Endothelial cell of umbilical vein (primary cell): ENCODE data around the gene ATIC. TPM values are rescaled to one million over a fixed set of nuclear protein-coding genes. Genes with fewer than 3 reads are reported as not detected.
A peak's percentile ranks its signal among the peaks of the same experiment; 100 is the strongest.

ENCODE experiments used
- BruUV-seq: library from RNA; stranded (reverse); fragments of 400-500 nt; replicated peaks from 2 replicates; lab custom pipeline; 2021; lab: Mats Ljungman, UMichigan
- CTCF ChIA-PET: fragments of 300-600, 350-600 bp; sonication (Branson Sonifier 250); formaldehyde crosslinking; loops from one replicate; lab custom pipeline; 2021; ENCODE audit warnings: antibody characterized with exemption, inconsistent platforms; lab: Charles Lee
- POLR2A ChIA-PET: fragments of 300-600, 350-600 bp; sonication (Branson Sonifier 250); formaldehyde crosslinking; loops from one replicate; lab custom pipeline; 2021; ENCODE audit warnings: antibody characterized with exemption, inconsistent platforms; lab: Charles Lee
- DNase-seq: peaks from one replicate; pipeline ENCODE4 v3.0.0-alpha.2; 2011; ENCODE audit warnings: low read depth, low spot score
- FAIRE-seq: peaks from 2 replicates; lab custom pipeline; 2011; peaks lifted over from hg19 to GRCh38; lab: Jason Lieb, UNC
- H2AFZ ChIP-seq: 2 replicates; pipeline ENCODE4 v1.6.0; 2012; ENCODE audit warnings: low read depth, low read length, control low read depth, inconsistent platforms
- H3K27ac ChIP-seq: 2 replicates; pipeline ENCODE4 v1.5.1; 2011; ENCODE audit warnings: low read depth, mild to moderate bottlenecking, control low read depth, low read length, moderate library complexity; ENCODE audit not compliant: insufficient read depth
- H3K27me3 ChIP-seq, 2 experiments: 2 replicates each; pipeline versions ENCODE4 v1.6.0 to v1.6.1; 2011; ENCODE audit warnings: low read length in 2 of 2, mixed read lengths in 1 of 2; ENCODE audit not compliant: control insufficient read depth in 2 of 2, insufficient read depth in 2 of 2
- H3K36me3 ChIP-seq, 2 experiments: 2 replicates in 1 of 2; 3 replicates in 1 of 2; pipeline ENCODE4 v1.5.1; 2011; ENCODE audit warnings: low read length in 2 of 2, mild to moderate bottlenecking in 1 of 2, moderate library complexity in 1 of 2; ENCODE audit not compliant: control insufficient read depth in 2 of 2, insufficient read depth in 2 of 2; ENCODE audit errors: extremely low read depth in 1 of 2
- H3K4me1 ChIP-seq: 3 replicates; pipeline ENCODE4 v1.5.1; 2011; ENCODE audit warnings: mild to moderate bottlenecking, low read length; ENCODE audit not compliant: control insufficient read depth, insufficient read depth; ENCODE audit errors: extremely low read depth
- H3K4me2 ChIP-seq: 2 replicates; pipeline ENCODE4 v1.6.1; 2011; ENCODE audit warnings: low read length, control low read depth, mixed read lengths; ENCODE audit not compliant: insufficient read depth
- H3K4me3 ChIP-seq, 3 experiments: fragments of 200-600 bp in 1 of 3; sonication (generic), shearing (Covaris generic) in 1 of 3; replicated peaks in 1 of 3; 2 replicates each; pipeline ENCODE4 v1.5.1; 2011 to 2016; ENCODE audit warnings: control low read depth in 3 of 3, low read length in 3 of 3, mild to moderate bottlenecking in 2 of 3, inconsistent platforms in 1 of 3, low read depth in 1 of 3, moderate library complexity in 1 of 3; ENCODE audit not compliant: insufficient read depth in 1 of 3
- H3K79me2 ChIP-seq: 2 replicates; pipeline ENCODE4 v1.6.0; 2012; ENCODE audit warnings: low read length, inconsistent platforms; ENCODE audit not compliant: control insufficient read depth, insufficient read depth
- H3K9ac ChIP-seq: replicated peaks from 2 replicates; pipeline ENCODE3; 2011; ENCODE audit warnings: low read length, control low read depth; ENCODE audit not compliant: insufficient read depth; ENCODE audit errors: extremely low read depth
- H3K9me1 ChIP-seq: replicated peaks from 3 replicates; pipeline ENCODE4 v1.6.0; 2011; ENCODE audit warnings: mild to moderate bottlenecking, low read length; ENCODE audit not compliant: control insufficient read depth, insufficient read depth; ENCODE audit errors: extremely low read depth
- H3K9me3 ChIP-seq: replicated peaks from 2 replicates; pipeline ENCODE4 v1.5.1; 2012; ENCODE audit warnings: low read length, inconsistent platforms; ENCODE audit not compliant: control insufficient read depth, insufficient read depth
- H4K20me1 ChIP-seq: replicated peaks from 2 replicates; pipeline ENCODE3; 2011; ENCODE audit warnings: mild to moderate bottlenecking, low read length; ENCODE audit not compliant: control insufficient read depth, insufficient read depth; ENCODE audit errors: extremely low read depth
- CTCF ChIP-seq, 2 donors: IDR thresholded peaks; 1 replicate in 1 of 2; 2 replicates in 1 of 2; pipeline ENCODE4 v1.5.1; 2011; ENCODE audit warnings: low read length in 2 of 2, mild to moderate bottlenecking in 2 of 2, moderate library complexity in 2 of 2, control low read depth in 1 of 2, inconsistent platforms in 1 of 2, low read depth in 1 of 2; ENCODE audit not compliant: insufficient read depth in 1 of 2; ENCODE audit errors: extremely low read depth in 1 of 2
- EZH2 ChIP-seq: IDR thresholded peaks from 2 replicates; pipeline ENCODE4 v1.6.1; 2012; ENCODE audit warnings: borderline replicate concordance, low read depth, mild to moderate bottlenecking, moderate library complexity, low read length, inconsistent platforms; ENCODE audit not compliant: severe bottlenecking
- FOS ChIP-seq: IDR thresholded peaks from 2 replicates; pipeline ENCODE4 v1.6.1; 2011; ENCODE audit warnings: mild to moderate bottlenecking, low read length, moderate library complexity, borderline replicate concordance; ENCODE audit not compliant: insufficient read depth
- GATA2 ChIP-seq: IDR thresholded peaks from 2 replicates; pipeline ENCODE4 v1.7.0; 2011; ENCODE audit warnings: low read depth, mild to moderate bottlenecking, moderate library complexity, mixed read lengths, low read length; ENCODE audit not compliant: insufficient read length, insufficient read depth
- JUN ChIP-seq: IDR thresholded peaks from 2 replicates; pipeline ENCODE4 v1.6.1; 2011; ENCODE audit warnings: borderline replicate concordance, low read depth; ENCODE audit not compliant: insufficient read length, insufficient read depth
- MAX ChIP-seq: IDR thresholded peaks from 2 replicates; pipeline ENCODE4 v1.6.1; 2011; ENCODE audit not compliant: insufficient read depth, insufficient read length
- MYC ChIP-seq: IDR thresholded peaks from one replicate; pipeline ENCODE4 v1.6.1; 2011; ENCODE audit warnings: mild to moderate bottlenecking, low read depth, low read length
- POLR2A ChIP-seq: IDR thresholded peaks from 2 replicates; pipeline ENCODE4 v1.6.1; 2012; ENCODE audit warnings: low read depth, mild to moderate bottlenecking, control low read depth, low read length
- POLR2AphosphoS5 ChIP-seq: IDR thresholded peaks from 2 replicates; pipeline ENCODE4 v1.6.1; 2012; ENCODE audit warnings: low read depth, mild to moderate bottlenecking, control low read depth, low read length, moderate library complexity; ENCODE audit not compliant: insufficient read depth
- dilution Hi-C: fragments of 300-500 bp; cut with MboI; formaldehyde crosslinking; loops from one replicate; pipeline ENCODE4 v1.15.0; 2019; ENCODE audit warnings: low sequenced_read_pairs; ENCODE audit not compliant: extremely low pct_ligation_motif_present
- intact Hi-C: fragments of 100-400 bp; cut with micrococcal nuclease; formaldehyde crosslinking; loops from one replicate; pipeline ENCODE4 v1.10.0; 2022
- polyA plus RNA-seq, 4 experiments: library from polyadenylated mRNA; depleted of rRNA in 3 of 4; stranded (reverse) in 3 of 4; unstranded in 1 of 4; fragments of >200 nt; gene quantifications; 2 replicates each; pipeline versions ENCODE4 v1.2.1 to v1.2.3, GENCODE V29; 2011 to 2012; ENCODE audit warnings: missing spikeins in 1 of 4
- total RNA-seq: library from RNA; stranded (reverse); gene quantifications from 2 replicates; pipeline ENCODE4 v1.2.3, GENCODE V29; 2021

Gene ATIC
- total and polyA plus RNA-seq, 2 donors (not counting 3 experiments of a cell fraction or from before 2014, with no cell fraction given), result 29.5 to 80.2 TPM

GRCh38 chr2:215361876-215362561, 50.2 kb downstream of the ATIC start:
- H3K9ac ChIP-seq, result no peak overlapping the region
- no peak overlapping the region for H3K4me2 ChIP-seq
- DNase-seq (no peak), FAIRE-seq (no peak)
- TF ChIP-seq CTCF (IDR thresholded peaks at IDR 0.05; ENCODE audit: extremely low read depth in 1 of 2, insufficient read depth in 1 of 2, low read depth in 1 of 2, low read length in 2 of 2), result no peak
- TF ChIP-seq MYC, result no peak
- TF ChIP-seq GATA2, result no peak
- TF ChIP-seq POLR2AphosphoS5, result peak; percentile 8
- TF ChIP-seq POLR2A, result peak; percentile 23
- TF ChIP-seq FOS, result no peak
- no peak for TF ChIP-seq MAX
- no peak for TF ChIP-seq JUN
- TF ChIP-seq EZH2, result no peak
- CTCF ChIA-PET, result no interaction called here
- H3K27me3 ChIP-seq, result no peaks in the 10 kb centered on the region
- intact Hi-C loops, result loop anchor here (5.0 kb wide), 1 partner anchor 35 kb away; no protein-coding TSS in a partner anchor
- POLR2A ChIA-PET, result no interaction called here
- H3K9me1 ChIP-seq, result no peaks in the 10 kb centered on the region
- no peak overlapping the region for H2AFZ ChIP-seq
- H3K4me1 ChIP-seq, result no peaks in the 10 kb centered on the region
- dilution Hi-C loops, result no loop called here
- H3K4me3 ChIP-seq, result no peak overlapping the region
- BruUV-seq, result no TSS peak
- no peaks in the 10 kb centered on the region for H3K9me3 ChIP-seq
- H3K27ac ChIP-seq, result no peak overlapping the region
- H3K79me2 ChIP-seq, result no peaks in the 10 kb centered on the region
- peaks cover 44 to 53% of the 10 kb centered on the region in 2 experiments for H3K36me3 ChIP-seq
- no peaks in the 10 kb centered on the region for H4K20me1 ChIP-seq
